ENCODE measurements around the gene CCL28. TPM values are rescaled to one million over a fixed set of nuclear protein-coding genes. Genes with fewer than 3 reads are reported as not detected.

CCL28 gene
- polyA plus RNA-seq, 1 experiment = 0.29 TPM

DNA sequence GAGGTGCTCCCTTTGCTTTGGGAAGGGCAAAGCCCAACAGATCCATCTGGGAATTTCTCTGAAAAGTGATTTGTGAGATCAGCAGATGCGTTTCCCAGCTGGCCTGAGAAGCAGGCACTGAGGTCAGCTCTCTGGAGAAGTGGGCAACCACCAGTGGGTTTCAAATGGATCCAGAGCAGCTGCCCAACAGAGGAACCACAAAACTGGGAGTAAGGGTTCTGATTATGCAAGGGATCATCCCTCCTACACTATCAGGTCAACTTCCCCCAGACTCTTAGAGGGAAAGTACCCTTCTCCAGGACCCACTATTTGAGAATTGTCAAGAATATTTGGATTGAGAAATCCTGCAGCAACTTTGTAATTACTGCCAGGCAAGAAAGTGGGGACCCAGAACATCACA, 21.7 kb downstream of the CCL28 start:
- CTCF ChIA-PET = interaction anchor here (0.5 to 3.7 kb wide), 37 partner anchors 15 to 669 kb away, joined by 3 to 37 read pairs (median 4); partner anchors contain the start of genes CCL28, HMGCS1, TMEM267 and ZNF131
- POLR2A ChIA-PET = no interaction called here
- TF ChIP-seq, protein P1, sequence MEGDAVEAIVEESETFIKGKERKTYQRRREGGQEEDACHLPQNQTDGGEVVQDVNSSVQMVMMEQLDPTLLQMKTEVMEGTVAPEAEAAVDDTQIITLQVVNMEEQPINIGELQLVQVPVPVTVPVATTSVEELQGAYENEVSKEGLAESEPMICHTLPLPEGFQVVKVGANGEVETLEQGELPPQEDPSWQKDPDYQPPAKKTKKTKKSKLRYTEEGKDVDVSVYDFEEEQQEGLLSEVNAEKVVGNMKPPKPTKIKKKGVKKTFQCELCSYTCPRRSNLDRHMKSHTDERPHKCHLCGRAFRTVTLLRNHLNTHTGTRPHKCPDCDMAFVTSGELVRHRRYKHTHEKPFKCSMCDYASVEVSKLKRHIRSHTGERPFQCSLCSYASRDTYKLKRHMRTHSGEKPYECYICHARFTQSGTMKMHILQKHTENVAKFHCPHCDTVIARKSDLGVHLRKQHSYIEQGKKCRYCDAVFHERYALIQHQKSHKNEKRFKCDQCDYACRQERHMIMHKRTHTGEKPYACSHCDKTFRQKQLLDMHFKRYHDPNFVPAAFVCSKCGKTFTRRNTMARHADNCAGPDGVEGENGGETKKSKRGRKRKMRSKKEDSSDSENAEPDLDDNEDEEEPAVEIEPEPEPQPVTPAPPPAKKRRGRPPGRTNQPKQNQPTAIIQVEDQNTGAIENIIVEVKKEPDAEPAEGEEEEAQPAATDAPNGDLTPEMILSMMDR (IDR thresholded peaks at IDR 0.05; ENCODE audit: insufficient read depth, low read depth, low read length) = no peak
- Histone ChIP-seq H3K4me3 (ENCODE audit: low read depth, low read length) (no peak overlapping the region), H3K36me3 (ENCODE audit: control insufficient read depth, insufficient read depth, low read length) (no peaks in the 10 kb centered on the region), H3K27me3 (ENCODE audit: control insufficient read depth, insufficient read depth, low read length) (no peaks in the 10 kb centered on the region)
- DNase-seq (ENCODE audit: low read depth) = no peak

DNA sequence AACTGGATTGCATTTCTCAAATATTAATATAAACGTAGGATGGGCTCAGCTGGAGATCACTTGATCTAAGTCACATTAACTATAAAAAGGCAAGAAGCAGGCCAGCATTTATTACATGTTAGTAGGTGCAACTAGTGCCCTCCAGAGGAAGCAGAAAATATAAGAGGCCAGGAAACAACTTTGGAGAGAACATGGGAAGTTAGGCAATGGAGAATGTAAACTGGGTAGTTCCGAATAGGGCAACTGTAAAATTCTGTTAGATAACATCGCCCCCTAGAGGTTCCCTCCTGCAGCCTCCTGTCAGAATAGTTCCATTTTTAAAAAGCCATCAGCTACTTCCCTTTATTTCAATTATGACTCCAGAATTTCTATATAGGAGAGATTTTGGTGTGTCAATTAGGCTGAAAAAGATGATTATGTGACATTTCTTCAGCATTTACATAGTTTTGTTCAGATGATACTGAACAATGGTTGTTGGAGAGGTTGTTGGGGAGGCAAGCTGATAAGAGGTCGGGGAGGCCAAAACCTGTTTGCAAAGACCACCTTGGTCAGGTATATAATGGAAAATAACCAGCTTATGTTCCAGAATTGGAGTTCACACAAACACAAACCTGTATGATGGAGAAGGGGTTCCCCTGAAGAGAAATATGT, 22.4 kb downstream of the CCL28 start:
- no peak overlapping the region for H3K4me3 ChIP-seq (ENCODE audit: low read depth, low read length)
- TF ChIP-seq, protein P1 (IDR thresholded peaks at IDR 0.05; ENCODE audit: insufficient read depth, low read depth, low read length) = peak; percentile 82
- ChIA-PET CTCF (interaction anchor here (0.5 to 3.7 kb wide), 53 partner anchors 13 to 669 kb away, joined by 3 to 37 read pairs (median 3); partner anchors contain the start of genes CCL28, HMGCS1, TMEM267 and ZNF131), POLR2A (no interaction called here)
- no peaks in the 10 kb centered on the region for H3K27me3 ChIP-seq (ENCODE audit: control insufficient read depth, insufficient read depth, low read length)
- H3K36me3 ChIP-seq (ENCODE audit: control insufficient read depth, insufficient read depth, low read length) = no peaks in the 10 kb centered on the region
- peak; percentile 65 for DNase-seq (ENCODE audit: low read depth)

DNA sequence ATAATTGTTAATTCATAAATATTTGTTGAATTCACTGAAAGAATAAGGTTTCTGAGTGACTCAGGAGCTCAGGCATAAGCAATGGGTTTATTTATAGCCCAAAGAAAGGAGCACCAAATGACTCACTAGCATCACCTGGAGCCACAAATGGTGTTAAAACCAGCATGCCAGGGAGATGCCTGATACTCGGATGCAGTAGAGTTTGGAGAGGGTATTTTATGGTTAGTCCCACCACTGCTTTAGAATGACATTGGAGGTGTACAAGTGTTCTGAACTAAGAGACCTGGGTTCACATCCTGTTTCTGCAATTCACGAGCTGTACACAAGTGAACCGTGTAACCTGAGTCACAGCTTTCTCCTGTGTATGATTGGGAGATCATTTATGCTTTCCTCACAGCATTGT, 25.2 kb downstream of the CCL28 start:
- H3K36me3 ChIP-seq (ENCODE audit: control insufficient read depth, insufficient read depth, low read length) = no peaks in the 10 kb centered on the region
- TF ChIP-seq, protein P1 (IDR thresholded peaks at IDR 0.05; ENCODE audit: insufficient read depth, low read depth, low read length) = no peak
- H3K27me3 ChIP-seq (ENCODE audit: control insufficient read depth, insufficient read depth, low read length) = no peaks in the 10 kb centered on the region
- no peak for DNase-seq (ENCODE audit: low read depth)
- POLR2A ChIA-PET = no interaction called here
- CTCF ChIA-PET = interaction anchor here (0.6 to 1.4 kb wide), 4 partner anchors 93 to 266 kb away, joined by 3 read pairs; partner anchors contain the start of gene TMEM267
- no peak overlapping the region for H3K4me3 ChIP-seq (ENCODE audit: low read depth, low read length)

DNA sequence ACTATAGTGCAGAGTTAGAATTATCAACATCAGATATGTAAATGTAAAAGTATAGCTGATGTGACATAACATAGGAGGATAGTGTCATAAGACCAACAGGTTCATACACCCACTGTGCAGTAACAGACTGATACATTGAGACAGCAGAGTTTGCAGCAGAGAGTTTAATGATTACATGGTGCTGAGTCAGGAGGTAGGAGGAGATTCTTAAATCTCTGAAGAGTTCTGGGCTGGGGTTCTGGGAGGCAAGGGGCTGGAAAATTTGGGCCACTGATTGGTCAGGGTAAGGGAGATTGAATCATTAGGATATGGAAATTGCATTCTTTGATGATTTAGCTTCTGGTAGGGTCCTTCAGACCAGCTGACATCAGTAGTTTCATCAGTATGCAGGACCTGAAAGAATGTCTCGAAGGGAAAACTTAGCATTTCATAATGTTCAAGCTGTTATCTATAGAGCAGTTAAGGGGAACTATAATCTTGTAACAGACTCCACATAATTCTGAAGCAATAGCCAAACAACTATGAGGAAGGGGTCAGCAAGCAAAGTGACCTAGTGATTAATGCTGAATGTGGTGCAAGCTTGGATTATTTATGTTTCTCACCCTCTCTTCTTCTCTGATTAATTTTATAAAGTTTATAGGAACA, 35.6 kb downstream of the CCL28 start:
- CTCF ChIA-PET = interaction anchor here (1.1 kb wide), 1 partner anchor 12 kb away, joined by 3 read pairs; no protein-coding TSS in a partner anchor
- POLR2A ChIA-PET = no interaction called here
- TF ChIP-seq, protein P1 (IDR thresholded peaks at IDR 0.05; ENCODE audit: insufficient read depth, low read depth, low read length) = no peak
- no peak overlapping the region for H3K4me3 ChIP-seq (ENCODE audit: low read depth, low read length)
- H3K36me3 ChIP-seq (ENCODE audit: control insufficient read depth, insufficient read depth, low read length) = no peaks in the 10 kb centered on the region
- DNase-seq (ENCODE audit: low read depth) = no peak
- H3K27me3 ChIP-seq (ENCODE audit: control insufficient read depth, insufficient read depth, low read length) = no peaks in the 10 kb centered on the region

DNA sequence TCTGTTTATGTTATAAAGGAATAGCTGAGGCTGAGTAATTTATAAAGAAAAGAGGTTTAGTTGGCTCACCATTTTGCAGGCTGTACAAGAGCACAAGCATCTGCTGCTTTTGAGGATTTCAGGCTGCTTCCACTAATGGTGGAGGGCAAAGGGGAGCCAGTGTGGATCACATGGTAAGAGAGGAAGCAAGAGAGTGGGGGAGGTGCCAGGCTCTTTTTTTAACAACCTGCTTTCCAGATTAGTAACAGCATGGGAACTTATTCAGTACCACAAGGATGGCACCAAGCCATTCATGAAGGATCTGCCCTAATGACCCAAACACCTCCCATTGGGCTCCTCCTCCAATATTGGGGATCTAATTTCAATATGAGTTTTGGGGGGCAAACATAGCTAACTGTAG, 40.4 kb downstream of the CCL28 start:
- H3K27me3 ChIP-seq (ENCODE audit: control insufficient read depth, insufficient read depth, low read length) = no peaks in the 10 kb centered on the region
- no peak overlapping the region for H3K4me3 ChIP-seq (ENCODE audit: low read depth, low read length)
- DNase-seq (ENCODE audit: low read depth) = no peak
- POLR2A ChIA-PET = no interaction called here
- CTCF ChIA-PET = no interaction called here
- TF ChIP-seq, protein P1 (IDR thresholded peaks at IDR 0.05; ENCODE audit: insufficient read depth, low read depth, low read length) = no peak
- H3K36me3 ChIP-seq (ENCODE audit: control insufficient read depth, insufficient read depth, low read length) = no peaks in the 10 kb centered on the region

Data from BJ (cell line).